Stimulated activated CD4-positive, alpha-beta T cell treated with anti-CD3 and anti-CD28 coated beads, Interleukin-12 subunit alpha, Interleukin-12 subunit beta, amount 100 ng/mL, for 48 hours (primary cell): ENCODE results near the gene PIGT.

Source experiments
- DNase-seq, 3 donors: peaks; one replicate each; pipeline ENCODE4 v3.0.0-alpha.2; 2020; ENCODE audit warnings: low read depth in 2 of 3, low spot score in 1 of 3

PIGT gene

DNA sequence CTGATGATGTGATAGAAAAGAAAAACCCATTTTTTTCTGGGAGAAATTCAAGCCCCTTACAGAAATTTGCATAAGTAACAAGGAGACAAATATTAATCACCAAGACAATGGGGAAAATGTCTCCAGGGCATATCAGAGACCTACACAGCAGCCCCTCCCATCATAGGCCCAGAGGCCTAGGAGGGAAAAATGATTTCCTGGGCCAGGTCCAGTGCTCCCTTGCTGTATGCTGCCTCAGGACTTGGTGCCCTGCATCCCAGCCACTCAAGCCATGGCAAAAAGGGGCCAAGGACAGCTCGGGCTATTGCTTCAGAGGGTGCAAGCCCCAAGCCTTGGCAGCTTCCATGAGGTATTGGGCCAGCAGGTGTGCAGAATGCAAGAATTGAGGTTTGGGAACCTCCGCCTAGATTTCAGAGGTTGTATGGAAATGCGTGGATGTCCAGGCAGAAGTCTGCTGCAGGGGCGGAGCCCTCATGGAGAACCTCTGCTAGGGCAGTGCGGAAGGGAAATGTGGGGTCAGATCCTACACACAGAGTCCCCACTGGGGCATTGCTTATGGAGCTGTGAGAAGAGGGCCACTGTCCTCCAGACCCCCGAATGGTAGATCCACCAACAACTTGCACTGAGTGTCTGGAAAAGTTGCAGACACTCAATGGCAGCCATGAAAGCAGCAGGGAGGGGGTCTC is 15.5 kb upstream of the PIGT start:
- no peak for DNase-seq

DNA sequence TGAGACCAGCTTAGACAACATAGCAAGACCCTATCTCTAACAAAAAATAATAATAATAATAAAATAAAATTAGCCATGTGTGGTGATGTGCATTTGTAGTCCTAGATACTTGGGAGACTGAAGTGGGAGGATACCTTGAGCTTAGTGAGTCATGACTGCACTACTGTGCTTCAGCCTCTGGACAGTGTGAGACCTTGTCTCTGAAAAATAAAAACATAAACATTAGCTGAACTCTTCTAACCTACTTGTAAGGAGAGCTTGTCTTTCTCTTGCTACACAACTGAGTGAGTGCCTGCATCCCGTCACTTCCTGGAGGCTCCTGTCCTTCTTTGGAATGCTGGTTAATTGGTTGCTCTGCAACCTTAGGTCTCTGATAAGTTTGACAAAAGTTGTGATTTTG is 13.0 kb upstream of the PIGT start:
- DNase-seq, result no peak

DNA sequence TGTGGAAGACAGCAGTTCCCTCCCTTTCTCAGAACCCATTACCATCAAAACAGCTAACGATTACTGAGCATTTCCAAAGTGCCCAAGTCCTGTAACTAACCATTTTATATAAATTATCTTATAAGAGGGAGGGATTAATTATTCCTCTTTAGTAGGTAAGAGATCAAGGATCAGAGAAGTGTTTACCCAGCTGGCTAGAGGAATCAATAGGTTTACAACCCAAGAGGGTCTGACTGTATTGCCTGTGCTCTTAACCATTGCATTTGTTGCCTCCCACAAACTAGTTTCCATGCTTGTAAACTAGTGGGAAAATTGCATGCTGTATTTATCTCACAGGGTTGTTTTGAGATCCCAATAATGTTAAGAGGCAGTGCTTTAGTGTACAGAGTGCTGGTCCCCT is 11.5 kb upstream of the PIGT start:
- no peak for DNase-seq

DNA sequence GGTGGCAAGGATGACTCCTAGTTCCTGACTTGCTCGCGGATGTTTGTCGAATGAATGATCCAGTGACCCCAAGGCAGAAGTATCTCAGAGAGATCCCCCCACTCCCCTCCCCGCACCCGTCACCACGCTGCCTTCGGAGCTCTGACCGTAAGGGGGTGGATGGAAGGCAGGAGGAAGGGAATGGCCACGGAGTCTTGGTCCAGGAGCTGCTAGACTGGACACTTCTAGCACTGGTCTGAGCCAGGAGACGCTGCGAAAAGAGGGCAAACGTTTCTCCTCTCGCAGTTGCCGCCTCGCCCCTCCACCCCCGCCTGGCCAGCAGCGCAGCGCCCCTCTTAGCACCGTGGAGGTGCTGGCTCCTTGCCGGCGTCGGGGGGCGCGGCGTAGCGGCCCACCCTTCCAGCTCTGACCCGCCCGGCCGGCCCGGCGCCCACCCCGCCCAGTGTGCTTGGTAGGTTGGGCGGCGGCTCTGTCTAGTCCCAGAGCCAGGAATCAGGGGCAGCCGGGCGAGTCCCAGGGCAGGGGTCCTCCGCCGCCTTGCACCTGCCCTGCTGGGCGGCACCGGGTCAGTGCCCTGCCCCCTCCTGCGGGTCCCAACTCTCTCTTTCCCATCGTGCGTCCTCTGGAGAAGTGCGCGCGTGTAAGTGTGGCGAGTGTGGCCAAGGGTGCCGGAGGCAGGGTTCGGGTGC is 10.2 kb upstream of the PIGT start:
- DNase-seq, result peak in 1 of 3 donors; percentile 15

DNA sequence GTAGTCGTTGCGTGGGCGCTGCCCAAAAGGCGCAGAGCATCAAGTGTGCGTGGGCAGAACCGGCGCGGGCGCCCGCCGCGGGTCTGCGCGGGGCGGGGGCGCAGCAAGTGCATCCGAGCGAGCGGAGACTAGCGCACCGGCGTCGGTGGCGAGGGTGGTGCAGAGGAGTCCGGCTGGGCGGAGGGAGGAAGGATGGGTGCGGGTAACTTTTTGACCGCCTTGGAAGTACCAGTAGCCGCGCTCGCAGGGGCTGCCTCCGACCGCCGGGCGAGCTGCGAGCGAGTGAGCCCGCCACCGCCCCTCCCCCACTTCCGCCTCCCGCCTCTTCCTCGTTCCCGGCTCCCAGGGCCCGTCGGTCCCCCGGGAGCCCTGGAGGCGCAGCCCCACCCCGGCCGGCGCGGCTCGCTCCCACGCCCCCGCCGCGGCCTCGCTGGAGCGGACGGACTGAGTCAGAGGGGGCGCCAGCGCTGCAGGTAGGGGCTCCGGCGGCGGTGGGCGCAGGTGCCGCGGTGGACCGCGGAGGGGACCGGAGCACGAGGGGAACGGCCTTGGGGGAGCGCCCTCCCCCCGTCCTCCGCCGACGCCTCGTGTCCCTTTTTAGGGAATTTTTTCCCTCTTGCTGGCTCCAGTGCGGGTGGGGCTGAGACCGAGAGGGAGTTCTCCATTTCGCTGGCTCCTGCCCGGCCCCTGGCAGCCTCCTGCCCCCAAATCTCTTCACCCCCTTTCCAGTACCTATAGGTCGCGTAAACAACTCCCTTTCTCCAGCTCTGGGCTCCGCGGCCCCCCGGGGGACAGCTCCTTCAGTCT is 9.5 kb upstream of the PIGT start:
- DNase-seq, result peak in 2 of 3 donors; percentile 14 to 38

DNA sequence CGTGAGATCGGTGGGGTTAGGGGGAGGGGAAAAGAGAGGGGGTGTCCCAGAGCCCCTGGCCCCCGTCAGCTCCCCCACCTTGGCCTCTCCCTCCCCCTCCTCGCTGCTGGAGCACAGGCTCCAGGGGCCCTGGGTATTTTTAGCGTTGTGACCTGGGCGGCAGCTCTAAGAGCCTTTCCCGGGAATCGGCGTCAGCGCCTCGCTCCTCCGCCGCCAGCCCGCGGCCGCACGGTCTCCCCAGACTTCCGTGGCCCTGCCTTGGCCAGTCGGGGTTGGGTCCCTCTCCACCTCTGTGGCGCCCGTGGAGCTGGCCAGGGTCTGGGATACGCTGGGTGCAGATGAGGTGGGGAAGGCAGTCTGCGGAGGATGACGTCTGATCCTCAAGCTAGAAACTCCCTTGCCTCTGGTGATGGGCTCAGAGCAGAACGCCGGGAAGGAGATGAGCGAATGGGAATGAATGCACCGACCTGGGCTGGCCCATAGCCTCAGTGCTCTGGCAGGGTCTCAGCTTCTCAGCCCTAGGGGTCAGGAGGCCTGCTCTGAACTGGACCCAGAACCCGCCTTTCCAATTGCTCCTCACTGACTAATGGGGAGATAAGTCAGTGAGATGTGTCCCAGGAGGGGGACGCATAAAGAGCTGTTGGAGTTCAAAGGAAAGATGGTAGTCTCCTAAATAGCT is 8.7 kb upstream of the PIGT start:
- no peak for DNase-seq

DNA sequence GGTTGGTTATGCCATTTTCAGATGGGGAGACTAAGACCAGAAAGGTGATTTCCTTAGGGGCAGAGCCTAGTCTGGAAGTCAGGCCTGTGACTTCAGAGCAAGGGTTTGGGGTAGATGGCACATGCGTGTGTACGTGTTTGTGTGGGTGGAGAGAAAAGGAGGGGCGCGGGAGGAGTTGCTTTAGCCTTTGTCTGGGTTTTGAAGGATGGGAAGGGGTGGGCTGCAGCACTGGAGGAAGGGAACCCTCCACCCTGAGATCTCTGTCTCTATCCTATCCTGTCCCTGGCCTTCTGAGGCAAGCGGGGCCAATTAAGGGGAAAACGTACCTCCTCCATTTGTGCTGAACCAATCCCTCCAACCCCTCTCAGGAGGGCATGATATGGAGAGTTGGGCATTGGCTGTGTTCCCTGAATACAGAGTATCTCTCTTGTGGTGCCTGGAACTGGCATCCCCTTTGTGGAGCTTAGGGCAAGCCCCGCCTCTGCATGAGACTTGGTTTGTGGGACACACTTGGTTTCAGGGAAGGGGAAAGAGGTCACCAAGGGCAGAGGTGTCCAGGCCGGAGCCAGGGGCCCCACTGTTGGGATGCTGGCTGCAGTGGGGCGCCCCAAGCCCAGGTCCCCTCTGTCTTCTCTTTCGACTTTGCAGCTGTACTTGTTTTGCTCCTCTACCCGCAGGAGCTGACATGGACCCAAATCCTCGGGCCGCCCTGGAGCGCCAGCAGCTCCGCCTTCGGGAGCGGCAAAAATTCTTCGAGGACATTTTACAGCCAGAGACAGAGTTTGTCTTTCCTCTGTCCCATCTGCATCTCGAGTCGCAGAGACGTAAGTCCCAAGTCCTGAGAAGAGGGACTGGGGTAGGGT is 7.9 kb upstream of the PIGT start, which contains the start of gene DBNDD2:
TSS of gene DBNDD2 (plus strand) at position 507 of the 863 bp plus-strand sequence. CDS start at position 686, 179 bp downstream.
- no peak for DNase-seq

DNA sequence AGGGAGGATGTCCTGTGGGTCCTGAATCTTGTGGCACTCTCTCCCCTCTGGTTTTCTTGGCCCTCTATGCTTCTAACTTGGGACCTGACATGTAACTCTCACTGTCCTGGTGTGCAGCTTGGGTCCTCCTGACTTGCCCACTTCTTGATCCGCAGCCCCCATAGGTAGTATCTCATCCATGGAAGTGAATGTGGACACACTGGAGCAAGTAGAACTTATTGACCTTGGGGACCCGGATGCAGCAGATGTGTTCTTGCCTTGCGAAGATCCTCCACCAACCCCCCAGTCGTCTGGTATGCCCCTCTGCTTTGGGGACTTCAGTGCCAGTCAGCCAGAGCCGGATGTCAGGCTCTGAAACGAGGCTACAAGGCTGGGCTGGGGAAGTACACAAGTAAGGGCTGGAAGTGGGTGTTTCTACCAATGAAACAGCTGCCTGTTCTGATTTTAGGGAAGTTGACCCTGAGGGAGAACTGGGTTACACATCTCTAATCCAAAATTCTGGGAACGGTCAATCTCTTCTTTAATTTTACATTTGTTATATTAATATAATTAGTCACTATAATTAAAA is 7.2 kb upstream of the PIGT start:
- DNase-seq, result no peak

DNA sequence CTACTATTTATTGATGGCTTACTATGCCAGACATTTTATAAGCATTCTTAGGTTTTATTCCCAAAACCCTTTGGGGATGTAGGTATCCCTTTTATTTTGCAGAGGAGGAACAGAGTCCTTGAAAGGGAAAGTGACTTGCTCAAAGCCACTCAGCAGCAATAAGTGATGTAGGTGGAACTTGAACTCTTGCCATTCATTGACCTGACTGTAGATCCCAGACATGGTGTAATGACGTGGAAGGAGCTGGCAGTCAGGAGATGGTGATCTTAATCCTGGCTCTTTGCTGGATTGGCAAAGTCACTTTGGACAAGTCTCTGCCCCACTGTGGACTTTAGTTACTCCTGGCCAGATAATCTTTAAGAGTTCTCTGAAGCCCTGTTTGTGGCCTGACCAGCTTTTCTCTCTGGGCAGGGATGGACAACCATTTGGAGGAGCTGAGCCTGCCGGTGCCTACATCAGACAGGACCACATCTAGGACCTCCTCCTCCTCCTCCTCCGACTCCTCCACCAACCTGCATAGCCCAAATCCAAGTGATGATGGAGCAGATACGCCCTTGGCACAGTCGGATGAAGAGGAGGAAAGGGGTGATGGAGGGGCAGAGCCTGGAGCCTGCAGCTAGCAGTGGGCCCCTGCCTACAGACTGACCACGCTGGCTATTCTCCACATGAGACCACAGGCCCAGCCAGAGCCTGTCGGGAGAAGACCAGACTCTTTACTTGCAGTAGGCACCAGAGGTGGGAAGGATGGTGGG is 6.2 kb upstream of the PIGT start:
- no peak for DNase-seq

DNA sequence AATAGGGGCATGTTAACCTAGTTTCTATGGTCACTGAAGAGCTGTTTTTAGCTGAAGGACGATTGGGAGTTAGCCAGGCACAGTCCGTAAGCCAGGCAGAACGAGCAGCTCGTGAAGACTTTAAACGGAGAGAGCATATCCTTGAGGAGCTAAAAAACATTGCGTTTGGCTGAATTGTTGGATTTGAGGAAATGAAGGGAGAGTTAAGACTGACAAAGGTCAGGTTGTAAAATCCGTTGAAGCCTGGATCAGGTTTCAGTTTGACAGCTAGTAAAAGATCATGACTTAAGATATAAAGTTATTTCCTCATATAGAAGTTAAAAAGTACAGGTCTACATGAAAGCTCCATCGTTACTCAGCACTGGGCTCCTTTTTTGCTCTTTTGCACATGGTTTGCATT is 5.1 kb upstream of the PIGT start:
- no peak for DNase-seq

DNA sequence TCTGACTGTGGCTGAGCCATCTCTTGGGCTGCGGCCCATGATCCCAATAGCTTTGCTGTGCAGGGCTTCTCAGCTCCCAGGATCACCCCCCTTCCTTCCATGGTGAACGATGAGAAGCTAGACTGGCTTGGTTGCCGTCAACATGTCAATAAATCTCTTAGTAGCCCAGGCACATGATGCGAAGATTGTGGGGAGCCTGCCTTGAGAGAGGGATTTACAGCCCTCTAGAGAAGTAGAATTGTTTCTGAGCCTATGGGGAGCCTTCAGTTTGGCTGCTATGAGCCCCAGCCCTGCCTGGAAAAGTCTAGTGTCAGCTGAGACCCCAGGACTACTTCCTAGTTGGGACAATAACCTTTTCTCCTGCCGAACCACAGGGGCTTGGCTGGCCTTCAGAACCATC is 3.3 kb upstream of the PIGT start:
- no peak for DNase-seq

DNA sequence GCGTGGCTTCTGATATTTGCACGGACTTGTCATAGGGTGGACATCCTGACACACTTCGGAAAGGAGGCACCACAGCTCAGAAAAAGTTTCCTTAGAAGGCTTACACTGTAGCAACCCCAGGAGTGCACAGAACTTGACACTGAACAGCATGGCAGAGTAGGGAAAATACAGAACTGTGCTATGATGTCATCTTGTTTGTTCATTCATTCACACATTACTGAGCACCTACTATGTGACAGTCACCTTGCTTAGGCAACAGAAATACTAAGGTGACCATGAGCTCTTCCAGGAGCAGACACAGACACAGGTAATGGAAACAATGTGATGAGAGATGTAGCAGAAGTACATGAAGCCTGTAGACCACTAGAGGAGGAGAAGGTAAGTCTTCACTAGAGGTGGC is 2.5 kb upstream of the PIGT start:
- no peak for DNase-seq

DNA sequence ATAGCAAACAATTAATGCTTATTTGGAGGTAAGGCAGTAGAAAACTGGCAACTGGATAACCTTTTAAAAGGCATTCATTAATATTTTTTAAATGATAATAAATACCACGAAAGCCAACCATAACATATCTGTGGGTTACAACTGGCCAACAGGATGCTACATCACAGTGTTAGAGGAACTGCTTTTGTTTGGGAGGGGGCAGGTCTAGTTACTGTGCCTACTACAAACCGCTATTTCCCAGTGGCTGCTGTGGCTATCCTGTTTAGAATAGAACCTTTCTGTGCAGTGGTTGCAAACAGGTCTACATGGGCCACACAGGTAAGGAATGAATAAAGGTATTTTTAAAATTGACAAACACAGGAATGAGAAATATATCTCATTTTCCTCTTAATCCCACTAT is 976 bp downstream of the PIGT start:
- no peak for DNase-seq

DNA sequence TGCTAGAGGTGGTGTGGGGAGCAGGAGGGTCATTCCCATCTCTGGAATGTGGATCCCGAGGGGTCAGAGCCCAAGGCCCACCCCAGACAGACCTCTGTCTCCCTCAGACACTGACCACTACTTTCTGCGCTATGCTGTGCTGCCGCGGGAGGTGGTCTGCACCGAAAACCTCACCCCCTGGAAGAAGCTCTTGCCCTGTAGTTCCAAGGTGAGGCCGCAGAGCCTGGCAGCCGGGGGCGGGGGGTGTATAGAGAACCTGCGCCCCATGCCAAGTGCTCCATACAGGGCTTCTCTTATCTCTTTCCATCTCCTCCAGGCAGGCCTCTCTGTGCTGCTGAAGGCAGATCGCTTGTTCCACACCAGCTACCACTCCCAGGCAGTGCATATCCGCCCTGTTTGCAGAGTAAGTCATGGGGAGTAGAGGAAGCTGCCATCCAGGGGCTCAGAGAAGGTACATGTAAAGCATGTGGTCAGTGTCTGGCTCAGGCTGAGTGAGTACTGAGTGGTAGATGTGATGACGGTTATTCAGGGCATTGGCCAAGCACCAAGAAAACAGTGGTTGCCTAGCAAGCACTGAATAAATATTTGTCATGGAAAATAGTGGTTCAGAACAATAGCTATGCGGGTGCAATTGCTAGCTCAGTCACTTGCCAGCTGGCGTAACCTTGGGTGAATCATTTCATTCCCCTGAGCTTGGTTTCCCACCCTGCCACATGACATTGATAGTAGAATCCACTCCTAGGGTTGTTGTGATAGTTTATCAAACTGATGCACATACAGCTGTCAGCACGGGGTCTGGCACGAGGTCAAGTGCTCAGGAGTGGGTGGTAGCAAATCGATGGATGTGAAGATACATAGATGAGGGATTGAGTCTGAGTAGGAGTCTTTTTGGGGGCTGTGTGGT is 3.5 kb downstream of the PIGT start:
- no peak for DNase-seq

DNA sequence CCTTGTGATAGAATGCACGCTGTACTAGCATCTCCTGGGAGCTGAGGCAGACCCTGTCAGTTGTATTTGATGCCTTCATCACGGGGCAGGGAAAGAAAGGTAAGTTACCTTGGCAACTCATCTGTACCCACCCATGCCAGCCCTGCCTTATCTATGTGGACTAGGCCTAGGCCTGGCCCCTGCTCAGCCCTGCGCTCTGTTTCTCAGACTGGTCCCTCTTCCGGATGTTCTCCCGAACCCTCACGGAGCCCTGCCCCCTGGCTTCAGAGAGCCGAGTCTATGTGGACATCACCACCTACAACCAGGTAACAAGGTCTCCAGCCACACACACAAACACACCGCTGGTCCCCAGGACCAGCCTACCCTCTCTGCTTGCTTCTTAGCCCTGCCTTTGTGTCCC is 4.2 kb downstream of the PIGT start:
- no peak for DNase-seq

DNA sequence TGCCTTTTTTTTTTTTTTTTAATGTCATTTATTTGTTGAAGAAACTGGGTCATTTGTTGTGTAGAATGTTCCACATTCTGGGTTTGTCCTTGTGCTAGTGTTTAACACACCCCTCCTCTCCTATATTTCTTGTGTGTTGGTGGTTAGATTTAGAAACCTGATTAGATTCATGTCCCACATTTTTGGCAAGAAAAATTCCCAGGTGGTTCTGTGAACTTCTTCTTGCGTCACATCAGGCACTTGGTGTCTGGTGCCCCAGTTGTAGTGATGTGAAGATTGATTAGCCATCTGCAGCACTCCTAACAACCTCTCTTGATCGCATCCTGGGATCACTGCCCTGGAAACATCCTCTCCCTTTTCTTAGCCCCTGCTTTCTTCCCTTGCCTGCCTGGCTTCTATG is 7.8 kb downstream of the PIGT start:
- DNase-seq, result no peak

DNA sequence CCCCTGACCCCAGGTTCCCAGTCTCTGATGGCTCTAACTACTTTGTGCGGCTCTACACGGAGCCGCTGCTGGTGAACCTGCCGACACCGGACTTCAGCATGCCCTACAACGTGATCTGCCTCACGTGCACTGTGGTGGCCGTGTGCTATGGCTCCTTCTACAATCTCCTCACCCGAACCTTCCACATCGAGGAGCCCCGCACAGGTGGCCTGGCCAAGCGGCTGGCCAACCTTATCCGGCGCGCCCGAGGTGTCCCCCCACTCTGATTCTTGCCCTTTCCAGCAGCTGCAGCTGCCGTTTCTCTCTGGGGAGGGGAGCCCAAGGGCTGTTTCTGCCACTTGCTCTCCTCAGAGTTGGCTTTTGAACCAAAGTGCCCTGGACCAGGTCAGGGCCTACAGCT is 9.6 kb downstream of the PIGT start:
- no peak for DNase-seq

DNA sequence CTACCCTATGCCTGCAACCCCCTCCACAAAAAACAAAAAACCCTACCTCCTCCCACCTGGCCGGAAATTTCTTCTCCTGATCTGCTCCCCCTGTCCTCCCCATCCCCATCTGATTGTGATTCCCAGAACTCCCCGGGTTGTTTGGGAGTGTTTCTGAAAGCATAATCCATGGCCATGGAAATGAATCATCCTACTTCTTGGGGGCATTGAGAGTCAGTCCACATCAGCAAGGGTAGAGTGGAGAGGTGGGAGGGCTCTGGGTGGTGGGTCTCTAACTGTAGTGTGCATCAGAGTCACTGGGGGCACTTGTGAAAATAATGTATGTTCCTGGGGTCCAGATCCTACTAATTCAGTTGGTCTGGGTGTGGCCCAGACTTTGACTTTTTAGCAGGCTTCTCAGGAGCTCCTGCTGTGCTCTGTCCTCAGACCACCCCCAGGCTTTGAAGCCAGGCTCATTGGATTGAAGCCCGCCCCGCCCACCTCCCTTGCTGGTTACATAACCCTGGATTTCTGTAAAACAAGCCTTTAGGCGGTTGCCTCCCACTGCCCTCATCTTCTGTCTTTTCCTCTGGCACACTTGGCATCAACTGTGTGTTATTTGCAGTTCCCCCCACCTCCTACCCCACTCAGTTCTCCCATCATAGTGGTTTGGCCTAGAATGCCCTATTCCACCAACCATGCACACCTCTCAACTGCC is 10.5 kb downstream of the PIGT start:
- DNase-seq, result no peak
